HCT116 (cell line): ENCODE measurements around the gene PCSK6. TPM values are rescaled to one million over a fixed set of nuclear protein-coding genes. Genes with fewer than 3 reads are reported as not detected.

Experiments used
- ATAC-seq: fragments of 200-7000 bp; cut with Tn5 transposase; 2 replicates; pipeline ENCODE4 v1.9.1; 2020; ENCODE audit warnings: mild to moderate bottlenecking, moderate library complexity
- BruUV-seq: library from RNA; stranded (reverse); fragments of 400-500 nt; replicated peaks from 2 replicates; lab custom pipeline; 2021; lab: Mats Ljungman, UMichigan
- CTCF ChIA-PET: fragments of 300-600 bp; sonication (Branson Sonifier 250); formaldehyde crosslinking; loops from one replicate; lab custom pipeline; 2021; ENCODE audit warnings: antibody characterized with exemption; lab: Charles Lee
- POLR2A ChIA-PET: fragments of 300-600, 350-600 bp; sonication (Branson Sonifier 250); formaldehyde crosslinking; loops from one replicate; lab custom pipeline; 2021; ENCODE audit warnings: antibody characterized with exemption; lab: Charles Lee
- RAD21 ChIA-PET, 2 experiments: fragments of 300-600 bp; sonication (Branson Sonifier 250); formaldehyde crosslinking; loops; one replicate each; lab custom pipeline; 2023; ENCODE audit warnings: low total read pairs in 2 of 2; ENCODE audit not compliant: uncharacterized antibody in 2 of 2, unreplicated experiment in 2 of 2, low non-redundant PET in 1 of 2; lab: Charles Lee
- DNase-seq: peaks from one replicate; pipeline ENCODE4 v3.0.0-alpha.2; 2010; ENCODE audit warnings: low read depth, low spot score
- H2AFZ ChIP-seq: fragments of 200-600 bp; shearing (Covaris generic), sonication (generic); 2 replicates; pipeline ENCODE4 v1.6.1; 2017; ENCODE audit warnings: low read depth, mixed run types, mixed read lengths, antibody characterized with exemption, low read length; ENCODE audit not compliant: poor library complexity, severe bottlenecking
- H3K27ac ChIP-seq: 2 replicates; pipeline ENCODE4 v1.5.1; 2012; ENCODE audit warnings: low read depth, low read length
- H3K27me3 ChIP-seq: fragments of 200-600 bp; sonication (generic); 2 replicates; pipeline ENCODE4 v1.6.1; 2016; ENCODE audit warnings: mixed run types, low read length, mixed read lengths; ENCODE audit not compliant: insufficient read depth
- H3K36me3 ChIP-seq, 2 experiments: fragments of 200-500 bp in 1 of 2; fragments of 200-600 bp in 1 of 2; sonication (Bioruptor generic) in 1 of 2; sonication (generic) in 1 of 2; 2 replicates each; pipeline versions ENCODE4 v1.5.1 to v1.6.1; 2014 to 2016; ENCODE audit warnings: low read length in 2 of 2, inconsistent platforms in 1 of 2, mixed read lengths in 1 of 2, mixed run types in 1 of 2; ENCODE audit not compliant: insufficient read depth in 2 of 2, control insufficient read depth in 1 of 2
- H3K4me1 ChIP-seq, 2 experiments: fragments of 200-600 bp in 1 of 2; sonication (generic) in 1 of 2; 2 replicates each; pipeline versions ENCODE4 v1.5.1 to v1.6.1; 2012 to 2017; ENCODE audit warnings: low read length in 2 of 2, inconsistent platforms in 1 of 2, mild to moderate bottlenecking in 1 of 2, mixed read lengths in 1 of 2, mixed run types in 1 of 2, moderate library complexity in 1 of 2; ENCODE audit not compliant: insufficient read depth in 2 of 2, control insufficient read depth in 1 of 2
- H3K4me2 ChIP-seq: fragments of 200-600 bp; sonication (generic); 2 replicates; pipeline ENCODE4 v1.6.1; 2017; ENCODE audit warnings: mixed run types, low read length, mixed read lengths
- H3K4me3 ChIP-seq, 2 experiments: fragments of 200-600 bp in 1 of 2; sonication (generic) in 1 of 2; replicated peaks in 1 of 2; 2 replicates each; pipeline ENCODE4 v1.5.1; 2011 to 2016; ENCODE audit warnings: low read length in 2 of 2, control low read depth in 1 of 2, low read depth in 1 of 2, mild to moderate bottlenecking in 1 of 2, mixed read lengths in 1 of 2, mixed run types in 1 of 2
- H3K79me2 ChIP-seq: fragments of 200-600 bp; sonication (generic); 2 replicates; pipeline ENCODE4 v1.6.1; 2017; ENCODE audit warnings: mild to moderate bottlenecking, mixed run types, low read length, moderate library complexity, mixed read lengths; ENCODE audit not compliant: insufficient read depth
- H3K9ac ChIP-seq: fragments of 200-600 bp; sonication (generic); 2 replicates; pipeline ENCODE4 v1.6.1; 2016; ENCODE audit warnings: low read length, mixed read lengths
- H3K9me2 ChIP-seq: fragments of 200-600 bp; sonication (generic), shearing (Covaris generic); 2 replicates; pipeline ENCODE4 v1.6.1; 2017; ENCODE audit warnings: mixed run types, mild to moderate bottlenecking, moderate library complexity; ENCODE audit not compliant: insufficient read depth
- H3K9me3 ChIP-seq, 2 experiments: fragments of 200-500 bp in 1 of 2; fragments of 200-600 bp in 1 of 2; sonication (Bioruptor generic) in 1 of 2; sonication (generic) in 1 of 2; 2 replicates each; pipeline ENCODE4 v1.6.1; 2014 to 2017; ENCODE audit warnings: low read length in 2 of 2, mixed read lengths in 2 of 2, inconsistent platforms in 1 of 2, low read depth in 1 of 2, mild to moderate bottlenecking in 1 of 2, mixed run types in 1 of 2, moderate library complexity in 1 of 2; ENCODE audit not compliant: control insufficient read depth in 1 of 2, insufficient read depth in 1 of 2
- H4K20me1 ChIP-seq: fragments of 200-600 bp; sonication (generic), shearing (Covaris generic); 2 replicates; pipeline ENCODE4 v1.6.1; 2017; ENCODE audit warnings: mixed run types, mild to moderate bottlenecking, moderate library complexity; ENCODE audit not compliant: insufficient read depth
- ATF3 ChIP-seq: IDR thresholded peaks from 2 replicates; pipeline ENCODE4 v1.6.1; 2012
- CEBPB ChIP-seq: IDR thresholded peaks from 2 replicates; pipeline ENCODE4 v1.6.1; 2012; ENCODE audit warnings: low read depth
- CTCF ChIP-seq, 3 experiments: fragments of 200-600 bp in 1 of 3; sonication (generic) in 1 of 3; IDR thresholded peaks in 2 of 3; conservative IDR thresholded peaks in 1 of 3; 2 replicates each; pipeline ENCODE4 v1.5.1; 2012 to 2017; ENCODE audit warnings: low read depth in 2 of 3, low read length in 2 of 3, antibody characterized with exemption in 1 of 3, borderline replicate concordance in 1 of 3, control low read depth in 1 of 3, mild to moderate bottlenecking in 1 of 3, mixed read lengths in 1 of 3, mixed run types in 1 of 3, moderate library complexity in 1 of 3; ENCODE audit not compliant: insufficient read depth in 1 of 3
- ELF1 ChIP-seq: IDR thresholded peaks from 2 replicates; pipeline ENCODE4 v1.6.1; 2012; ENCODE audit warnings: low read depth, borderline replicate concordance
- POLR2A ChIP-seq: IDR thresholded peaks from 2 replicates; pipeline ENCODE4 v1.7.0; 2011; ENCODE audit warnings: borderline replicate concordance; ENCODE audit not compliant: insufficient read depth, insufficient read length; ENCODE audit errors: extremely low read depth
- RAD21 ChIP-seq: IDR thresholded peaks from 2 replicates; pipeline ENCODE4 v1.6.1; 2012; ENCODE audit warnings: low read depth, mild to moderate bottlenecking
- SRF ChIP-seq: IDR thresholded peaks from 2 replicates; pipeline ENCODE4 v1.6.1; 2012; ENCODE audit warnings: low read depth
- ZBTB33 ChIP-seq: IDR thresholded peaks from 2 replicates; pipeline ENCODE4 v1.6.1; 2011; ENCODE audit warnings: mild to moderate bottlenecking, low read length, moderate library complexity; ENCODE audit not compliant: insufficient replicate concordance; ENCODE audit errors: extremely low read depth
- ZNF274 ChIP-seq: fragments of 200-500 bp; sonication (Bioruptor generic); IDR thresholded peaks from 2 replicates; pipeline ENCODE4 v1.6.1; 2014; ENCODE audit warnings: mild to moderate bottlenecking, low read depth, low read length, inconsistent platforms
- intact Hi-C: fragments of 100-400 bp; cut with micrococcal nuclease; formaldehyde crosslinking; loops from 2 replicates; pipeline ENCODE4 v1.10.0; 2022
- total RNA-seq: library from RNA; stranded (reverse); gene quantifications from one replicate; pipeline ENCODE4 v1.2.1, GENCODE V29; 2021; ENCODE audit not compliant: unreplicated experiment

Gene PCSK6
- total RNA-seq, 1 experiment from 2014 or later = 13.5 TPM

GRCh38 chr15:101494251-101494796 lies 4.8 kb upstream of the PCSK6 start:
- ChIA-PET POLR2A (no interaction called here), CTCF (no interaction called here), RAD21 (no interaction called here)
- H3K27ac ChIP-seq = no peak overlapping the region
- H3K79me2 ChIP-seq = no peaks in the 10 kb centered on the region
- ATAC-seq (no peak), DNase-seq (no peak)
- peaks cover 3 to 16% of the 10 kb centered on the region in 2 experiments; a peak in 2 of 4 replicates for H3K4me1 ChIP-seq
- H3K4me3 ChIP-seq = no peak overlapping the region
- TF ChIP-seq ATF3 (no peak), CEBPB (no peak), POLR2A (no peak), ELF1 (no peak), ZNF274 (no peak), ZBTB33 (no peak), RAD21 (no peak), SRF (no peak), CTCF (IDR thresholded peaks at IDR 0.05 in 2 of 3, conservative IDR thresholded peaks at IDR 0.05 in 1 of 3; ENCODE audit: borderline replicate concordance in 1 of 3, insufficient read depth in 1 of 3, low read depth in 2 of 3, low read length in 2 of 3) (no peak)
- H3K9ac ChIP-seq = no peak overlapping the region
- no peak overlapping the region for H3K4me2 ChIP-seq
- no peaks in the 10 kb centered on the region for H3K9me2 ChIP-seq
- H3K9me3 ChIP-seq = no peaks in the 10 kb centered on the region; a peak in 1 of 4 replicates
- BruUV-seq = no TSS peak
- H3K36me3 ChIP-seq = no peaks in the 10 kb centered on the region
- H2AFZ ChIP-seq = no peak overlapping the region
- intact Hi-C loops = no loop called here
- H3K27me3 ChIP-seq = 0 out of 2 replicates have a peak, but pooled peaks cover 3% of the 10 kb centered on the region
- H4K20me1 ChIP-seq = no peaks in the 10 kb centered on the region
